GM23338 (cell line): Measurements from ENCODE around the gene UQCC5. TPM values are rescaled to one million over a fixed set of nuclear protein-coding genes. Genes with fewer than 3 reads are reported as not detected.

Experiments
- ATAC-seq: fragments of 200-7000 bp; cut with Tn5 transposase; 3 replicates; pipeline ENCODE4 v1.9.1; 2020
- DNase-seq: peaks from one replicate; pipeline ENCODE4 v3.0.0-alpha.2; 2015; ENCODE audit warnings: low spot score
- H2AFZ ChIP-seq: fragments of 200-600 bp; sonication (generic); 2 replicates; pipeline ENCODE4 v1.8.0; 2016; ENCODE audit warnings: antibody characterized with exemption, mild to moderate bottlenecking, moderate library complexity
- H3F3A ChIP-seq: fragments of 200-600 bp; sonication (generic); replicated peaks from 2 replicates; pipeline ENCODE4 v1.8.0; 2017; ENCODE audit warnings: antibody characterized with exemption, mixed run types, low read depth
- H3K27ac ChIP-seq: fragments of 200-600 bp; sonication (generic); 2 replicates; pipeline ENCODE4 v1.6.1; 2016; ENCODE audit warnings: low read depth
- H3K27me3 ChIP-seq: fragments of 200-600 bp; sonication (generic); 2 replicates; pipeline ENCODE4 v1.8.0; 2016; ENCODE audit warnings: mild to moderate bottlenecking, mixed run types, moderate library complexity; ENCODE audit not compliant: insufficient read depth
- H3K36me3 ChIP-seq: fragments of 200-600 bp; sonication (generic); 2 replicates; pipeline ENCODE4 v1.8.0; 2016; ENCODE audit warnings: mild to moderate bottlenecking; ENCODE audit not compliant: insufficient read depth
- H3K4me1 ChIP-seq: fragments of 200-600 bp; sonication (generic); 2 replicates; pipeline ENCODE4 v1.8.0; 2016; ENCODE audit warnings: mild to moderate bottlenecking, moderate library complexity; ENCODE audit not compliant: insufficient read depth
- H3K4me2 ChIP-seq: fragments of 200-600 bp; sonication (generic); 2 replicates; pipeline ENCODE4 v1.7.1; 2017; ENCODE audit warnings: mixed run types
- H3K4me3 ChIP-seq: fragments of 200-600 bp; sonication (generic); 2 replicates; pipeline ENCODE4 v1.6.1; 2016; ENCODE audit warnings: mixed run types
- H3K79me2 ChIP-seq: fragments of 200-600 bp; sonication (generic); replicated peaks from 2 replicates; pipeline ENCODE4 v1.8.0; 2017; ENCODE audit warnings: mild to moderate bottlenecking; ENCODE audit not compliant: insufficient read depth
- H3K9me2 ChIP-seq: fragments of 200-600 bp; sonication (generic); 2 replicates; pipeline ENCODE4 v1.8.0; 2017; ENCODE audit not compliant: insufficient read depth
- H4K20me1 ChIP-seq: fragments of 200-600 bp; sonication (generic); replicated peaks from 2 replicates; pipeline ENCODE4 v1.8.0; 2017; ENCODE audit warnings: mild to moderate bottlenecking; ENCODE audit not compliant: insufficient read depth
- H3K27ac Mint-ChIP-seq: 2 replicates; pipeline ENCODE4 v1.8.0; 2020; ENCODE audit warnings: inconsistent platforms, mild to moderate bottlenecking, moderate library complexity, mixed read lengths
- H3K27me3 Mint-ChIP-seq: 3 replicates; pipeline ENCODE4 v1.8.0; 2022; ENCODE audit warnings: low read depth, mild to moderate bottlenecking, moderate library complexity, mixed read lengths, inconsistent platforms; ENCODE audit not compliant: insufficient read depth, poor library complexity
- H3K36me3 Mint-ChIP-seq: 3 replicates; pipeline ENCODE4 v1.8.0; 2021; ENCODE audit warnings: low read depth, mild to moderate bottlenecking, inconsistent platforms, moderate library complexity, mixed read lengths
- H3K4me1 Mint-ChIP-seq: 3 replicates; pipeline ENCODE4 v1.8.0; 2020; ENCODE audit warnings: mild to moderate bottlenecking, inconsistent platforms, mixed read lengths
- H3K4me3 Mint-ChIP-seq: 3 replicates; pipeline ENCODE4 v1.8.0; 2021; ENCODE audit warnings: moderate library complexity, mild to moderate bottlenecking, inconsistent platforms, mixed read lengths
- H3K9me3 Mint-ChIP-seq: 3 replicates; pipeline ENCODE4 v1.8.0; 2020; ENCODE audit warnings: moderate library complexity, mild to moderate bottlenecking, inconsistent platforms, mixed read lengths
- CREB1 ChIP-seq: fragments of 250-450 bp; sonication (Bioruptor Pico); IDR thresholded peaks from 2 replicates; pipeline ENCODE4 v1.5.0; 2020; ENCODE audit warnings: low read depth, mild to moderate bottlenecking, moderate library complexity
- EZH2 ChIP-seq: fragments of 200-600 bp; sonication (generic); IDR thresholded peaks from one replicate; pipeline ENCODE4 v1.8.0; 2017; ENCODE audit warnings: antibody characterized with exemption, mild to moderate bottlenecking, low read depth; ENCODE audit not compliant: unreplicated experiment
- EZH2phosphoT487 ChIP-seq: fragments of 200-600 bp; sonication (generic); IDR thresholded peaks from one replicate; pipeline ENCODE4 v1.8.1; 2018; ENCODE audit warnings: antibody characterized with exemption; ENCODE audit not compliant: unreplicated experiment
- JUNB ChIP-seq: IDR thresholded peaks from one replicate; pipeline ENCODE4 v1.6.1; 2016; ENCODE audit warnings: antibody characterized with exemption; ENCODE audit not compliant: unreplicated experiment
- NANOG ChIP-seq: IDR thresholded peaks from 2 replicates; pipeline ENCODE4 v1.6.1; 2016; ENCODE audit warnings: antibody characterized with exemption, borderline replicate concordance
- POLR2AphosphoS5 ChIP-seq: IDR thresholded peaks from 2 replicates; pipeline ENCODE4 v1.6.1; 2016; ENCODE audit warnings: antibody characterized with exemption, low read depth
- REST ChIP-seq: IDR thresholded peaks from one replicate; pipeline ENCODE4 v1.6.1; 2018; ENCODE audit warnings: antibody characterized with exemption; ENCODE audit not compliant: unreplicated experiment
- STAT1 ChIP-seq: IDR thresholded peaks from one replicate; pipeline ENCODE4 v1.6.1; 2016; ENCODE audit warnings: antibody characterized with exemption; ENCODE audit not compliant: unreplicated experiment
- ZNF114 ChIP-seq: fragments of 250-450 bp; sonication (Bioruptor Pico); IDR thresholded peaks from 2 replicates; pipeline ENCODE4 v1.5.0; 2020; ENCODE audit warnings: mild to moderate bottlenecking, moderate library complexity
- ZNF331 ChIP-seq: fragments of 250-450 bp; sonication (Bioruptor Pico); IDR thresholded peaks from 2 replicates; pipeline ENCODE4 v1.5.0; 2020; ENCODE audit warnings: low read depth, mild to moderate bottlenecking, moderate library complexity
- ZNF462 ChIP-seq: fragments of 250-450 bp; sonication (Bioruptor Pico); IDR thresholded peaks from 2 replicates; pipeline ENCODE4 v1.5.0; 2020; ENCODE audit warnings: mild to moderate bottlenecking, moderate library complexity
- polyA plus RNA-seq: library from polyadenylated mRNA; unstranded; fragments of >200 nt; fragmentation: Nextera tagmentation; extraction: Ambion mirVana; gene quantifications from 2 replicates; pipeline ENCODE4 v1.2.1, GENCODE V29; 2016
- total RNA-seq: library from RNA; depleted of rRNA; stranded (reverse); fragments of >200 nt; shearing (Covaris generic); gene quantifications from 2 replicates; pipeline ENCODE4 v1.2.3, GENCODE V29; 2014
- TF ChIP-seq, protein P1 (sequence below), 2 experiments: fragments of 200-600 bp in 1 of 2; sonication (generic) in 1 of 2; conservative IDR thresholded peaks; 2 replicates each; pipeline versions ENCODE4 v1.5.1 to v1.6.1; 2016 to 2017; ENCODE audit warnings: antibody characterized with exemption in 2 of 2, low read depth in 2 of 2, mild to moderate bottlenecking in 2 of 2, moderate library complexity in 1 of 2
- TF ChIP-seq, protein P2 (sequence below): IDR thresholded peaks from 2 replicates; pipeline ENCODE4 v1.6.1; 2016; ENCODE audit warnings: antibody characterized with exemption

The UQCC5 gene
- total and polyA plus RNA-seq, 2 experiments from 2014 or later = 2.6 to 156 TPM

GRCh38 chr3:52488746-52489145, 47.7 kb upstream of the UQCC5 start:
- no peak overlapping the region for H3K4me3 Mint-ChIP-seq
- no peaks in the 10 kb centered on the region for H3K9me3 Mint-ChIP-seq
- H3K4me1 Mint-ChIP-seq = peaks cover 3% of the 10 kb centered on the region; the same call in 1 of the 3 replicates
- Histone ChIP-seq H3K27ac (no peak overlapping the region), H2AFZ (no peak overlapping the region), H3K79me2 (no peaks in the 10 kb centered on the region), H3K4me3 (no peak overlapping the region), H3K4me2 (no peak overlapping the region), H4K20me1 (peaks cover 4% of the 10 kb centered on the region; the same call in 1 of the 2 replicates), H3K27me3 (no peaks in the 10 kb centered on the region), H3K36me3 (0 out of 2 replicates have a peak, but pooled peaks cover 4% of the 10 kb centered on the region), H3F3A (no peaks in the 10 kb centered on the region), H3K9me2 (no peaks in the 10 kb centered on the region), H3K4me1 (no peaks in the 10 kb centered on the region)
- no peak overlapping the region for H3K27ac Mint-ChIP-seq
- no peak for TF ChIP-seq CREB1
- no peak for TF ChIP-seq NANOG
- no peak for TF ChIP-seq EZH2phosphoT487
- TF ChIP-seq EZH2 = no peak
- TF ChIP-seq ZNF331 = no peak
- no peak for TF ChIP-seq REST
- TF ChIP-seq STAT1 = no peak
- TF ChIP-seq JUNB = no peak
- TF ChIP-seq ZNF114 = no peak
- TF ChIP-seq ZNF462 (CRISPR knock-in tag) = no peak
- no peak for TF ChIP-seq POLR2AphosphoS5
- TF ChIP-seq, protein P1, sequence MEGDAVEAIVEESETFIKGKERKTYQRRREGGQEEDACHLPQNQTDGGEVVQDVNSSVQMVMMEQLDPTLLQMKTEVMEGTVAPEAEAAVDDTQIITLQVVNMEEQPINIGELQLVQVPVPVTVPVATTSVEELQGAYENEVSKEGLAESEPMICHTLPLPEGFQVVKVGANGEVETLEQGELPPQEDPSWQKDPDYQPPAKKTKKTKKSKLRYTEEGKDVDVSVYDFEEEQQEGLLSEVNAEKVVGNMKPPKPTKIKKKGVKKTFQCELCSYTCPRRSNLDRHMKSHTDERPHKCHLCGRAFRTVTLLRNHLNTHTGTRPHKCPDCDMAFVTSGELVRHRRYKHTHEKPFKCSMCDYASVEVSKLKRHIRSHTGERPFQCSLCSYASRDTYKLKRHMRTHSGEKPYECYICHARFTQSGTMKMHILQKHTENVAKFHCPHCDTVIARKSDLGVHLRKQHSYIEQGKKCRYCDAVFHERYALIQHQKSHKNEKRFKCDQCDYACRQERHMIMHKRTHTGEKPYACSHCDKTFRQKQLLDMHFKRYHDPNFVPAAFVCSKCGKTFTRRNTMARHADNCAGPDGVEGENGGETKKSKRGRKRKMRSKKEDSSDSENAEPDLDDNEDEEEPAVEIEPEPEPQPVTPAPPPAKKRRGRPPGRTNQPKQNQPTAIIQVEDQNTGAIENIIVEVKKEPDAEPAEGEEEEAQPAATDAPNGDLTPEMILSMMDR (conservative IDR thresholded peaks at IDR 0.05; ENCODE audit: low read depth in 2 of 2) = no peak
- TF ChIP-seq, protein P2, sequence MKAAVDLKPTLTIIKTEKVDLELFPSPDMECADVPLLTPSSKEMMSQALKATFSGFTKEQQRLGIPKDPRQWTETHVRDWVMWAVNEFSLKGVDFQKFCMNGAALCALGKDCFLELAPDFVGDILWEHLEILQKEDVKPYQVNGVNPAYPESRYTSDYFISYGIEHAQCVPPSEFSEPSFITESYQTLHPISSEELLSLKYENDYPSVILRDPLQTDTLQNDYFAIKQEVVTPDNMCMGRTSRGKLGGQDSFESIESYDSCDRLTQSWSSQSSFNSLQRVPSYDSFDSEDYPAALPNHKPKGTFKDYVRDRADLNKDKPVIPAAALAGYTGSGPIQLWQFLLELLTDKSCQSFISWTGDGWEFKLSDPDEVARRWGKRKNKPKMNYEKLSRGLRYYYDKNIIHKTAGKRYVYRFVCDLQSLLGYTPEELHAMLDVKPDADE = no peak
- peaks cover 16% of the 10 kb centered on the region for H3K27me3 Mint-ChIP-seq
- DNase-seq (no peak), ATAC-seq (no peak)
- H3K36me3 Mint-ChIP-seq = peaks cover 51% of the 10 kb centered on the region
